MM.1S (cell line): ENCODE results near the gene CDK5RAP1.

ENCODE experiments used
- CTCF ChIP-seq: fragments of 300-600 bp; sonication (generic); IDR thresholded peaks from 2 replicates; pipeline ENCODE4 v1.5.1; 2016; ENCODE audit warnings: antibody characterized with exemption, low read length, mixed read lengths
- EZH2 ChIP-seq: fragments of 300-600 bp; sonication (generic); optimal IDR thresholded peaks from 2 replicates; pipeline ENCODE3; 2017; ENCODE audit warnings: low read depth, mild to moderate bottlenecking, antibody characterized with exemption, low read length, mixed read lengths

GRCh38 chr20:33412484-33412838 is 11.1 kb upstream of the CDK5RAP1 start:
- TF ChIP-seq CTCF (no peak), EZH2 (no peak)
